Suppressor macrophage treated with lipopolysaccharide for 1 hour (primary cell): ENCODE data around the gene SIL1.
"Not testable (repeated sequence)": the region's sequence is repeated elsewhere in the genome, so short reads cannot be mapped to it uniquely, and the experiment has no call there.

Experiments used
- DNase-seq, 3 donors: peaks; one replicate each; pipeline ENCODE4 v3.0.0-alpha.2; 2020 to 2022

The SIL1 gene

GRCh38 chr5:139199321-139199720 is 1.2 kb upstream of the SIL1 start:
- peak in 1 of 3 donors; percentile 40 for DNase-seq

GRCh38 chr5:139196296-139196956 is 1.7 kb downstream of the SIL1 start:
- peak in 2 of 3 donors; percentile 34 to 56 for DNase-seq

DNA sequence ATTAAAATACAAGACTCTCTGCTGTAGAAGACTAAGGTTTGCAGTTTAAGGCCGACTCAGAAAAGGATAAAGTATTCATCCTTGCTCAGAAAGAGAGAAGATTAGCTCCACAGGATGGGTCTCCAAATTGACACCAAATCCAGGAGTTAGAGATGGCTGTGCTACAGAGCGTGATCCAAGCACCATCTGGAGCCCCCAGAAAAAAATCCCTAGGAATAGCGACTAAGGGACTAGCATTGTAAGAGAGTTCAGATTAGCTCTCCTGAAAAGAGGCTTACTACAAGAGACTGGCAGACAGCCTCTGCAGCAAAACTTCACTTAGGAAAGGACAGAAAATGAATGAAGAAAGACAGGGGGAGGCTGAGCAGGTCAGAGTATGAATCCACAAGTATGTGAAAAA is 3.7 kb downstream of the SIL1 start:
- DNase-seq, result no peak

- peak in 1 of 3 donors; percentile 40 for DNase-seq
Measured at GRCh38 chr5:139193928-139194327, 4.2 kb downstream of the SIL1 start.

DNA sequence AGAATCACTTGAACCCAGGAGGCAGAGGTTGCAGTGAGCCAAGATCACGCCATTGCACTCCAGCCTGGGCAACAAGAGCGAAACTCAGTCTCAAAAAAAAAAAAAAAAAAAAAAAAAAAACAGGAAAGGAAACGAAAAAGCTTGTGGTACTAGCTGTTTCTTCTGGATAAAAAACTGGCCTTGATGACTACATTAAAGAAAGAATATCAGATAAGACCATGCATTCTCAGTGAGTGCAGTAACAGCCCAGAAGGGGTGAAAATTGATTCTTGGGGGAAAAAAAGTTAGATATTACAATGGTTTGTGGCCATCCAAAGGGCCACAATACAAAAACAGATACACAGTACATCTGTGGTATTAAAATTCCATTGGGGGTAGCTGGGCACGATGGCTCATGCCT is 5.3 kb downstream of the SIL1 start:
- DNase-seq, result not testable (repeated sequence)

DNA sequence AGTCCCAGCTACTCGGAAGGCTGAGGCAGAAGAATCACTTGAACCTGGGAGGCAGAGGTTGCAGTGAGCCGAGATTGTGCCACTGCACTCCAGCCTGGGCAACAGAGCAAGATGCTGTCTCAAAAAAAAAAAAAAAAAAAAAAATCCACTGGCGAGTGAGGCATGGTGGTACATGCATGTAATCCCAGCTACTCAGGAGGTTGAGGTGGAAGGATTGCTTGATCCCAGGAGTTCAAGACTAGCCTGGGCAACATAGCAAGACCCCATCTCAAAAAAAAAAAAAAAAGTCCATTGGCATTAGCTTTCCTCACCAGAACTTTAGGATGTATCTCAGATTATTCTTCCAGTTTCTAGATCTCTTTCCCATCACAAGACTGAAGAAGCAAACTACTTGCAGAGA is 6.2 kb downstream of the SIL1 start:
- DNase-seq, result not testable (repeated sequence)

- DNase-seq, result peak; percentile 43 to 61 (median 44)
Measured at GRCh38 chr5:139190125-139190524, 8.0 kb downstream of the SIL1 start.

DNA sequence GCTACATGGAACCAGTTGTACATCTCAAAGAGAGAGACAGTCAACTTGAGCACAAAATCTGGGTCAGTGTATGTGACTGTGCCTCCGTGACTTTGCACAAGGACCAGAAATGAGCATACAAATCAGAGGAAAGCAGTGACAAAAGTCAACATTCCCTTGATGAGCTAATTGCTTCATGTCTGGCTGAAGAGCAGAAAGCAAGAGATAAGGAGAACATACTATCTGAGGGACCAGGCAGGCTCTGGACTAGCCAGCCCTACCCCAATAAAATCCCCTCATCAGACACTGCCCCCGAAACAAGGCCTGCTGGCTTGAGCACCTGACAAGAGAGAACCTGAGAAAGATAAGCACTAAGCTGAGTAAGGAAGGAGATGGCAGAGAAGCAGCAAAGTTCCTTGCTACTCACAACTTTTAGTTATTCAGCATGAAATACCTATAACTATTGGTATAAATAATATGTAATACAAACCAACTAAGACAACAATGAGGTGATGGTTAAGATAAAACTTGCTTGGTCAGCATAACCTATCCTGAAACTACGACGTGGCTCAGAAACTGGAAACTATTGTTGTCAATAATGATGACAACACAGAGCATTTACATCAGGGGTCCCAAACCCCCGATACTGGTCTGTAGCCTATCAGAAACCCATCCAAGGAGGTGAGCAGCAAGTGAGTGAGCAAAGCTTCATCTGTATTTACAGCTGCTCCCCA is 9.5 kb downstream of the SIL1 start:
- DNase-seq, result no peak

- DNase-seq, result no peak
Measured at GRCh38 chr5:139186752-139187326, 11.3 kb downstream of the SIL1 start.

DNA sequence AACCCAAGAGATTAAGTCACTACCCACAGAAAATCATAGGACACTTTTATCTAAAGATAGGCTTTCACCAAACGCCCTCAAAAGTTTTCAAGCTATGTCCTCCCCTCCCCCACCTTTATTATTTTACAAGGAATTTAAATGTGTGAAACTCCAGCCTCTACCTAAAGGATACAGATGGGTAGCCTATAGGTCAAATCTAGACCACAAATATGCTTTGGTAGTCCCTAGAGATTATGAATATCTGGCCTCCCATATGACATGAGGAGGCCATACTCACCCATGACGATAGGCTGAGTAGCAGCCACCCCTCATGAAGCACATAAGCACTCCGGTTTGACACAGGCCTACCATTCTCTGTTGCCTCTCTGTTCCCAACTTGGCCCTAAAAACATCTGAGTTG is 11.9 kb downstream of the SIL1 start:
- no peak for DNase-seq

- DNase-seq, result no peak
Measured at GRCh38 chr5:139185589-139185988, 12.6 kb downstream of the SIL1 start.

DNA sequence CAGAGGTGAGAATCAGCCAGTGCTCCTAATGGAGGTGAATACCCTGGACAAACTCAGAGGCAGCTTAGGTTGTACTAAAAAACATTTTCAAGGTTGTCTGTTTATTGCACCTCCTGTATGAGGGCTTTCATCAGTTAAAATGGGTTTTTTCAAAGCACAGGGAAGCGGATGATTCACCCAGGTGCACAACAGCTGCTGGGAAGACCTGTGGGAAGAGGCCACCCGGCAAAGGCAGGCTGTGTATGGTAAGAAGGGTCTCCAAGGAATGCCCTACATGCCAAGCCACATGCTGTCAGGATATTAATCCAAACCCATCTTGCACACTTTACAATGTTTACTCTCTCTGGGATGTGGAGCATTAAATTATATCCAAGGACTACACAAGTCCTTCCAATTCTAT is 14.7 kb downstream of the SIL1 start:
- DNase-seq, result no peak

DNA sequence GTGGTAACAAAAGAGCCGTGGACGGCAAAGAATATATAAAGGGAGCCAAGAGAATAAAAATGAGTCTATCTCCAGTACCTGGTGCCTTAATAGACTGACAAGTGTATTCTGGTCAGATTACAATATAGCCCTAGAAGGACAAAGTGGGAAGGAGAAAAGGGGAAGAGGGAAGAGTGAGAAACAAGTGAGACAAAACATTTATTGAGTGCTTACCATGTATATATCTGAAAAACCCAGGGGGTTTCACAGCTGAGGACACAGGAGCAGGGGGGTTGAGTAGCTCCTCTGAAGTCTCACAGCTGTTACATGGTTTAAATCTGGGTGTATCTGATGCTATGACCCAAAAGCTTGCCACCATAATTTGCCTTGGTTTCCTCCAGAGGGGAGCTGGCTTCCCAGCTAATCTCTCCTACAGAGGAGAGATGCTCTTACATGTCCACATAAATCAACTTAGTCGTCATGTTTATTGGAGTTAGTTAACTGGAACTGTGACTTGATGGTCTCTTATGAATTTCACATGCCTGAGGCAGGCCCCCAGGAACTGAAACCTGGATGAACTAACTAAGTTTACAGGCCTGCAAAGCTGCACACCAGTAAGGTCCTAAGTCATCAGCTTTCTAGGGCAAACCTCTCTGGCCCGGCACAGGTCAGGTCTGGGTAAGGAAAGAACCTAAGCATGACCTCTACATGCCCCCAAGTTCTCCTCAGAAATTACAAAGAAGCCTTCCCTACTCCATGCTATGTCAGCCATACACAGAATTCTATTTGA is 15.5 kb downstream of the SIL1 start:
- peak; percentile 54 to 70 (median 60) for DNase-seq

DNA sequence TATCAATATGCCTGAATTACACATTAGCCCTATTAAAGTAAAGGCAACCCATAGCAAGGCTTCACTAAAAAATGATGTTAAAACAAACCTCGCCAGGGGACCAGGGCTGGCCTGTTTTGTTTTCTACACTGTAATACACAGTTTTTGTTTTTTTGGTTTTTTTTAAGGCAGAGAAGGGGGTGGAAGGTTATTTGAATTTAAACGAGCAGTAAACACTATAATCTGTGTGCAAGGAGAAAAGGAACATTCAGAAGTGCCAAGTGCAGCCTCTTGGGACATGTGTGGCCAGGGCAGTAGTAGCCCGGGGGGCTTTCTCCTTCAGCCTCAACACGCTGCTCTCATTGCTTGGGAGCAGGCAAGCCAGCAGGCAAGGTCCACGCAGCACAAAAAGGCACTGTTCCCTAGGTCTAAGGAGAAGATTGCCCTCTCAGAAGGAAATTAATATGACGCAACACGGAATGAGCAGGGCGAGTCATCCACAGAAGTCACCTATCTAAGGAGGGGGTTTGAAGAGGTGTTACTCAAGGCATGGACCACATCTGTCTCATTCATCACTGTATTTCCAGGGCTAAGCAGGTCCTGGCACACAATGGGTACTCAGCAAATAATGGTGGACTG is 16.2 kb downstream of the SIL1 start:
- peak; percentile 51 to 57 (median 57) for DNase-seq

DNA sequence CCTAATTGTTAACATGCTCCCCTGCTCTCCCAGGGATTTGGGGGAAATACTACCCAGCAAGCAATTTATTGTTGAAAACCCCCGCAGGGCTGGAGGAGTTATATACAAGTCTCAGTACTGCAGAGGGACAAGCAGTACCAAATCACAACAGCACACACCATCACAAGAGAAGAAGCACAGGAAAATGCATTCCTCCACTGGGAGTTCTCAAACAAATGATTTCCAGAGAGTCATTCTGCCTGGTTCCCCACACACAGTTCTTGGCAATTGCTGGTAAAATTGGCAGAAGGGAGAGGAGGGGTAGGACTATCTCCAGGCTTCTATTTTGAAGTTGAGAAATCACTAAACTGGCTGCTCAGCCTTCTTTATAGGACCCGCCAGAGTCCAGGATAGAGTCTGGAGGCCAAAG is 16.8 kb downstream of the SIL1 start:
- no peak for DNase-seq

- DNase-seq, result no peak
Measured at GRCh38 chr5:139180850-139181249, 17.3 kb downstream of the SIL1 start.

DNA sequence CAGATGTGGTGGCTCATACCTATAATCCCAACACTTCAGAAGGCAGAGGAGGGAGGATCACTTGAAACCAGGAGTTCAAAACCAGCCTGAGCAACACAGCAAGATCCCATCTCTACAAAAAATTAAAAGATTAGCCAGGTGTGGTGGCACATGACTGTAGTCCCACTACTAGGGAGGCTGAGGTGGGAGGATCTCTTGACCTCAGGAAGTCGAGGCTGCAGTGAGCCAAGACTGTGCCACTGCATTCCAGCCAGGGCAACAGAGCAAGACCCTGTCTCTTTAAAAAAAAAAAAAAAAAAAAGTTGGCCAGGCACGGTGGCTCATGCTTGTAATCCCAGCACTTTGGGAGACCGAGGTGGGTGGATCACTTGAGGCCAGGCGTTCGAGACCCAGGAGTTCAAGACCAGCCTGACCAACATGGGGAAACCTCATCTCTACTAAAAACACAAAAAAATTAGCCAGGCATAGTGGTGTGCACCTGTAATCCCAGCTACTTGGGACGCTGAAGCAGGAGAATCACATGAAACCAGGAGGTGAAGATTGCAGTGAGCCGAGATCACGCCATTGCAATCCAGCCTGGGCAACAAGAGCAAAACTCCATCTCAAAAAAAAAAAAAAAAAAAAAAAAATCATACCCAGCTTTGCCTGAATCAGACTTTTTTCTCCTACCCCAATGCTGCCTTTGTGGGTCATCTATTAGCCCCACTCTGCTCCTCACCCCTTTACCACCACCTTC is 18.2 kb downstream of the SIL1 start:
- not testable (repeated sequence) for DNase-seq

- no peak for DNase-seq
Measured at GRCh38 chr5:139178935-139179334, 19.2 kb downstream of the SIL1 start.

- no peak for DNase-seq
Measured at GRCh38 chr5:139178589-139178917, 19.6 kb downstream of the SIL1 start.

GRCh38 chr5:139177809-139178588 is 20.2 kb downstream of the SIL1 start:
- peak; percentile 88 to 89 (median 88) for DNase-seq

GRCh38 chr5:139177281-139177680 is 20.9 kb downstream of the SIL1 start:
- DNase-seq, result not testable (repeated sequence)
